Activated CD8-positive, alpha-beta memory T cell treated with anti-CD3 and anti-CD28 coated beads, Interleukin-2, amount 50 U/mL, for 24 hours (primary cell): ENCODE data around the gene MAML2.

ENCODE experiments used
- DNase-seq: peaks from one replicate; pipeline ENCODE4 v3.0.0-alpha.2; 2020; ENCODE audit errors: extremely low read depth

Gene MAML2

GRCh38 chr11:95964281-95964680 lies 378.7 kb downstream of the MAML2 start:
- no peak for DNase-seq

DNA sequence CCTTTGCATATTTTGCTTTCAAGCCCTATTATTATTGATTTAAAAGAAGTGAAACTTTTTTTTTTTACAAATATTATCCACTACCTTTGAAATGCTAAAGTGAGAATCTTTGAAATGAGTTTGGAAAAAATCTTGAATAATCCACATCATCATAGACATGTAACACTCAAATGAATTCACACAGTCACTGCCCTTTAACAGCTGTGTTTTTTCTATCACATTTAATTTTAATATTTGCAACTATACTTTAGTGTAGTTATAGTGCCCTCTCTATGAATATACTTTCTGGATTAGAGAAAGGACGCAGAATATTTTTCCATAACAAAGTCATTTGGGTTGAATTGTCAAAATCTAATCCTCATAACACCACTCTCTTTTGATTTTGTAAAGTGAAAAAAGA lies 381.2 kb downstream of the MAML2 start:
- DNase-seq = no peak

DNA sequence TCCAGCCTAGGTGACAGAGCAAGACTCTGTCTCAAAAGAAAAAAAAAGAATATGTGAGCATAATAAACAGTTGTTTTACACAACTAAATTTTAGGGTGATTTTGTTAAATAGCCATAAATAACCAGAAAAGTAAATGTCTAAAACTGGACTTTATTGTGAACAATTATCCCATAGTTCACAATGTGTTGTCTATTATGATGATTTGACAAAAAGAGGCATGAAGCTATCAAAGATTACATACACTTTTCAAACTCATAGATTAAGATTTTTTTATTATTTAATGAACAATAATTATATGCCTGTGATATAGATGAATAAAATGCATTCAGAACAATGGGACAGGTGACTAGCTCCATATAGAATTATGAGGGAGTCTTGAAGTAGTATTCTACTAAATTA lies 392.1 kb downstream of the MAML2 start:
- DNase-seq = no peak

DNA sequence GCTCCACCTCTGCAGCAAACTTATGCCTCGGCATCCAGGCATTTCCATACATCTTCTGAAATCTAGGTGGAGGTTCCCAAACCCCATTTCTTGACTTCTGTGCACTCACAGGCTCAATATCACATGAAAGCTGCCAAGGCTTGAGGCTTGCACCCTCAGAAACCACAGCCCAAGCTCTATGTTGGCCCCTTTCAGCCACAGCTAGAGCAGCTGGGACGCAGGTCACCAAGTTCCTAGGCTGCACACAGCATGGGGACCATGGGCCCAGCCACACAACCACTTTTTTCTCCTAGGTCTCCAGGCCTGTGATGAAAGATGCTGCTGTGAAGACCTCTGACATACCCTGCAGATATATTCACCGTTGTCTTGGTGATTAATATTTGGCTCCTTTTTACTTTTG lies 394.4 kb downstream of the MAML2 start:
- DNase-seq = no peak

DNA sequence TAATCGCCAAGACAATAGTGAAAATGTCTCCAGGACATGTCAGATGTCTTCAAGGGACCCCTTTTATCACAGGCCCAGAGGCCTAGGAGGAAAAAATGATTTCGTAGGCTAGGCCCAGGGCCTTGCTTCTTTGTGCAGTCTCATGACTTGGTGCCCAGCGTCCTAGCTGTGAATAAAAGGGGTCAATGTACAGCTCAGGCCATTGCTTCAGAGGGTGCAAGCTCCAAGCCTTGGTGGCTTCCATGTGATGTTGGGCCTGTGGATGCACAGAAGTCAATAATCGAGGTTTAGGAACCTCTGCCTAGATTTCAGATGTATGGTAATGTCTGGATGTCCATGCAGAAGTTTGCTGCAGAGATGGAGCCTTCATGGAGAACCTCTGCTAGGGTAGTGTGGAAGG lies 398.4 kb downstream of the MAML2 start:
- DNase-seq = no peak

GRCh38 chr11:95943546-95943945 lies 399.4 kb downstream of the MAML2 start:
- DNase-seq = no peak

DNA sequence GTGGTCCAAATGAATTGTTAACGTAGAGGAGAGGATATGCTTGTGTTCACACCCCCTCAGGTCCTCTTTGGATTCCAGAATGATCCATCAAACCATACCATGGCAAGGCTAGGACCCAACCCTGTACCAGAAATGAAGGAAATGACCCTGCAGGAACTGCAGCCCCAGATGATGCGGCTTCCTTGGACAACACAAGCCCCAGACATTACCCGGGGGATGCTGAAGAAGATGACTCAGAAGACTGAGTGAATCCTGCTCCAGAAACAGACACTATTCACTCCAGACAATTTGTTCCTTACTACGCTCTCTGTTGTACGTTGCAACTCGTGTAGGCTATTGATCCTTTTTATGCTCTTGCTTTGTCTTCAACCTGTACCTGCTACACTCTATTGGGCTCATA lies 403.9 kb downstream of the MAML2 start:
- DNase-seq = no peak

- DNase-seq = no peak
Measured at GRCh38 chr11:95937358-95937757, 405.6 kb downstream of the MAML2 start.

GRCh38 chr11:95933594-95933993 lies 409.4 kb downstream of the MAML2 start:
- no peak for DNase-seq

DNA sequence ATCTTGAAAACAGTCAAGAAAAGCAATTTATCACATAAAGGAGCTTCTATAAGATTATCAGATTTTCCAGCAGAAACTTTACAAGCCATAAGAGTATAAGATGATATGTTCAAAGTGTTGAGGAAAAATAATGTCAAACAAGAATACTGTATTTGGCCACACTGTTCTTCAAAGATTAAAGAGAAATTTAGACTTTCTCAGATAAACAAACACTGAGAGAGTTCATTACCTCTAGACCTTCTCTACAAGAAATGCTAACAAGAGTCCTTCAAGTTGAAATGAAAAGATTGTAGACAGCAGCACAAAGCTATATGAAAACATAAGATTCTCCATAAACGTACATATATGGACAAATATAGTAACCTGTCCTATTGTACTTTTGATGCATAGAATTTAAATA lies 411.1 kb downstream of the MAML2 start:
- no peak for DNase-seq

DNA sequence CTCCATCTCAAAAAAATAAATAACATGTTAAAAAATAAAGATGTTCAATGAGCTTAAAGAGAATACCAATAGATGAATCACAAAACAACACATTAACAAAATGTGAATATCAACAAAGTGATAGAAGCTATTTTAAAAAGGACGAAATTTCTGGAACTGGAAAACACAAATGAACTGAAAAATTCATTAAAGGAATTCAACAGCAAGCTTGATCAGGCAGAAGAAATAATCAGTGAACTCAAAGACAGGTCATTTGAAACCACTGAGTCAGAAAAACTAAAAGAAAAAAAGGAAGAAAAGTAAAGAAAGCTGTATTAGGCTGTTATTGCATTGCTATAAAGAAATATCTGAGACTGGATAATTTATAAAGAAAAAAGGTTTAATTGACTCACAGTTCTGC lies 412.0 kb downstream of the MAML2 start:
- DNase-seq = no peak

DNA sequence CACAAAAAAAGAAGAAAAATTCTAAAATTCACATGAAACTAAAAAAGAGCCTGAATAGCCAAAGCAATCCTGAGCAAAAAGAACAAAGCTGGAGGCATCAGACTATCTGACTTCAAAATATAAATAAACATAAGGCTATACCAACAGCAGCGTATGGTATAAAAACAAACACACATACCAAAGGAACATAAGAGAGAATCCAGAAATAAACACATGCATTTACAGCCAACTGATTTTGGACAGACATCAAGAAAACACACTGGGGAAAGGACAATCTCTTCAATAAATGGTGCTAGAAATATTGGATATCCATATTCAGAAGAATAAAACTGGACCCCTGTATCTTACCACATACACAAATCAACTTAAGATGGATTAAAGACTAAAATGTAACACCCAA lies 416.3 kb downstream of the MAML2 start:
- DNase-seq = no peak
